ENCODE measurements around the gene LAMB1. TPM values are rescaled to one million over a fixed set of nuclear protein-coding genes. Genes with fewer than 3 reads are reported as not detected.

The LAMB1 gene
- polyA plus RNA-seq, 1 experiment = 204 TPM

GRCh38 chr7:107915541-107915940, 87.4 kb downstream of the LAMB1 start:
- H3K36me3 ChIP-seq (ENCODE audit: control insufficient read depth, insufficient read depth, low read length) = peaks cover 8% of the 10 kb centered on the region
- CTCF ChIA-PET = interaction anchor here (0.9 kb wide), 1 partner anchor 51 kb away, joined by 4 read pairs; no protein-coding TSS in a partner anchor

GRCh38 chr7:107914831-107915230, 88.1 kb downstream of the LAMB1 start:
- no peaks in the 10 kb centered on the region for H3K27me3 ChIP-seq (ENCODE audit: control insufficient read depth, insufficient read depth, low read length)
- CTCF ChIA-PET = interaction anchor here (0.9 kb wide), 1 partner anchor 52 kb away, joined by 4 read pairs; no protein-coding TSS in a partner anchor
- peaks cover 6% of the 10 kb centered on the region for H3K36me3 ChIP-seq (ENCODE audit: control insufficient read depth, insufficient read depth, low read length)
- no peak overlapping the region for H3K4me3 ChIP-seq (ENCODE audit: low read depth, low read length)
- POLR2A ChIA-PET = no interaction called here
- DNase-seq (ENCODE audit: low read depth) = no peak
- TF ChIP-seq CTCF (IDR thresholded peaks at IDR 0.05; ENCODE audit: insufficient read depth, low read depth, low read length) = no peak

More at GRCh38 chr7:107915541-107915940, 87.4 kb downstream of the LAMB1 start:
- POLR2A ChIA-PET = no interaction called here
- DNase-seq (ENCODE audit: low read depth) = no peak
- no peaks in the 10 kb centered on the region for H3K27me3 ChIP-seq (ENCODE audit: control insufficient read depth, insufficient read depth, low read length)
- TF ChIP-seq CTCF (IDR thresholded peaks at IDR 0.05; ENCODE audit: insufficient read depth, low read depth, low read length) = no peak
- no peak overlapping the region for H3K4me3 ChIP-seq (ENCODE audit: low read depth, low read length)

- Histone ChIP-seq H3K36me3 (ENCODE audit: control insufficient read depth, insufficient read depth, low read length) (peaks cover 6% of the 10 kb centered on the region), H3K4me3 (ENCODE audit: low read depth, low read length) (no peak overlapping the region), H3K27me3 (ENCODE audit: control insufficient read depth, insufficient read depth, low read length) (no peaks in the 10 kb centered on the region)
- TF ChIP-seq CTCF (IDR thresholded peaks at IDR 0.05; ENCODE audit: insufficient read depth, low read depth, low read length) = no peak
- no peak for DNase-seq (ENCODE audit: low read depth)
- ChIA-PET CTCF (no interaction called here), POLR2A (no interaction called here)
Measured at GRCh38 chr7:107913851-107914250, 89.1 kb downstream of the LAMB1 start.

- Histone ChIP-seq H3K4me3 (ENCODE audit: low read depth, low read length) (no peak overlapping the region), H3K27me3 (ENCODE audit: control insufficient read depth, insufficient read depth, low read length) (no peaks in the 10 kb centered on the region), H3K36me3 (ENCODE audit: control insufficient read depth, insufficient read depth, low read length) (peaks cover 1% of the 10 kb centered on the region)
- ChIA-PET POLR2A (no interaction called here), CTCF (interaction anchor here (0.6 to 0.8 kb wide), 3 partner anchors 9 to 585 kb away, joined by 3 to 5 read pairs (median 3); no protein-coding TSS in a partner anchor)
- TF ChIP-seq CTCF (IDR thresholded peaks at IDR 0.05; ENCODE audit: insufficient read depth, low read depth, low read length) = no peak
- no peak for DNase-seq (ENCODE audit: low read depth)
Measured at GRCh38 chr7:107911981-107912380, 91.0 kb downstream of the LAMB1 start.

GRCh38 chr7:107909445-107909844, 93.5 kb downstream of the LAMB1 start:
- ChIA-PET POLR2A (no interaction called here), CTCF (no interaction called here)
- H3K36me3 ChIP-seq (ENCODE audit: control insufficient read depth, insufficient read depth, low read length) = peaks cover 1% of the 10 kb centered on the region

More at GRCh38 chr7:107909445-107909844, 93.5 kb downstream of the LAMB1 start:
- no peak overlapping the region for H3K4me3 ChIP-seq (ENCODE audit: low read depth, low read length)
- TF ChIP-seq CTCF (IDR thresholded peaks at IDR 0.05; ENCODE audit: insufficient read depth, low read depth, low read length) = no peak
- no peaks in the 10 kb centered on the region for H3K27me3 ChIP-seq (ENCODE audit: control insufficient read depth, insufficient read depth, low read length)
- no peak for DNase-seq (ENCODE audit: low read depth)

Measured in BJ (cell line).